HG03064 (cell line): Measurements from ENCODE around the gene RAD51AP1.

Experiments used
- ATAC-seq: cut with Tn5 transposase; IDR thresholded peaks from one replicate; pipeline ENCODE4 v1.9.1; 2021; ENCODE audit warnings: low read depth; ENCODE audit not compliant: unreplicated experiment

RAD51AP1 gene

GRCh38 chr12:4540638-4541037 is 1.9 kb downstream of the RAD51AP1 start:
- ATAC-seq = no peak

- no peak for ATAC-seq
Observed at GRCh38 chr12:4545195-4545594, 6.5 kb downstream of the RAD51AP1 start.

GRCh38 chr12:4552191-4552590 is 13.5 kb downstream of the RAD51AP1 start:
- no peak for ATAC-seq

GRCh38 chr12:4553943-4554342 is 15.3 kb downstream of the RAD51AP1 start:
- ATAC-seq = no peak

GRCh38 chr12:4555804-4556203 is 17.1 kb downstream of the RAD51AP1 start:
- no peak for ATAC-seq

GRCh38 chr12:4556735-4557530 is 18.2 kb downstream of the RAD51AP1 start:
- ATAC-seq = no peak

GRCh38 chr12:4557586-4557985 is 18.9 kb downstream of the RAD51AP1 start:
- ATAC-seq = no peak

- no peak for ATAC-seq
Observed at GRCh38 chr12:4558171-4558570, 19.5 kb downstream of the RAD51AP1 start.

- ATAC-seq = no peak
Observed at GRCh38 chr12:4562034-4562657, 23.5 kb downstream of the RAD51AP1 start, which contains the start of gene DYRK4. Gene DYRK4, plus strand, starts transcription at chr12:4562208. Its CDS starts 38 bp downstream, at chr12:4562246.

GRCh38 chr12:4563336-4563735 is 24.6 kb downstream of the RAD51AP1 start:
- ATAC-seq = no peak

- no peak for ATAC-seq
Observed at GRCh38 chr12:4564818-4565217, 26.1 kb downstream of the RAD51AP1 start.

- ATAC-seq = no peak
Observed at GRCh38 chr12:4566474-4566873, 27.8 kb downstream of the RAD51AP1 start.

GRCh38 chr12:4567073-4567881 is 28.6 kb downstream of the RAD51AP1 start:
- no peak for ATAC-seq

GRCh38 chr12:4569261-4569660 is 30.6 kb downstream of the RAD51AP1 start:
- ATAC-seq = no peak

- ATAC-seq = no peak
Observed at GRCh38 chr12:4572680-4573079, 34.0 kb downstream of the RAD51AP1 start.

- no peak for ATAC-seq
Observed at GRCh38 chr12:4579305-4580102, 40.8 kb downstream of the RAD51AP1 start.

GRCh38 chr12:4580281-4580688 is 41.6 kb downstream of the RAD51AP1 start:
- no peak for ATAC-seq

GRCh38 chr12:4584281-4584680 is 45.6 kb downstream of the RAD51AP1 start:
- no peak for ATAC-seq

- ATAC-seq = no peak
Observed at GRCh38 chr12:4584896-4585295, 46.2 kb downstream of the RAD51AP1 start.

GRCh38 chr12:4586500-4586899 is 47.8 kb downstream of the RAD51AP1 start:
- ATAC-seq = no peak
